Central memory CD8-positive, alpha-beta T cell (primary cell): ENCODE results near the gene IFNA4.
A peak's percentile ranks its signal among the peaks of the same experiment; 100 is the strongest.
"Not testable (repeated sequence)": the region's sequence is repeated elsewhere in the genome, so short reads cannot be mapped to it uniquely, and the experiment has no call there.

Experiments used
- ATAC-seq: fragments of 150-1000 bp; cut with Tn5 transposase; replicated peaks from 2 replicates; pipeline ENCODE4 v1.10.0; 2022; ENCODE audit warnings: mild to moderate bottlenecking, moderate FRiP score, moderate number of reproducible peaks; ENCODE audit not compliant: poor library complexity, severe bottlenecking; ENCODE audit errors: extremely low read depth
- DNase-seq, 2 donors: peaks; one replicate each; pipeline ENCODE4 v3.0.0; 2021; ENCODE audit warnings: low spot score in 2 of 2
- H3K27ac Mint-ChIP-seq: one replicate; pipeline ENCODE4 v1.8.0; 2022; ENCODE audit warnings: low read depth, mild to moderate bottlenecking, moderate library complexity, mixed read lengths
- H3K27me3 Mint-ChIP-seq: one replicate; pipeline ENCODE4 v1.8.0; 2022; ENCODE audit warnings: mixed read lengths
- H3K36me3 Mint-ChIP-seq: one replicate; pipeline ENCODE4 v1.8.0; 2022; ENCODE audit warnings: mild to moderate bottlenecking, moderate library complexity, mixed read lengths; ENCODE audit not compliant: insufficient read depth
- H3K4me1 Mint-ChIP-seq: one replicate; pipeline ENCODE4 v1.8.0; 2022; ENCODE audit warnings: mixed read lengths
- H3K4me3 Mint-ChIP-seq: one replicate; pipeline ENCODE4 v1.8.0; 2022; ENCODE audit warnings: mild to moderate bottlenecking, moderate library complexity, mixed read lengths
- H3K9me3 Mint-ChIP-seq: one replicate; pipeline ENCODE4 v1.8.0; 2022; ENCODE audit warnings: mixed read lengths

The IFNA4 gene

DNA sequence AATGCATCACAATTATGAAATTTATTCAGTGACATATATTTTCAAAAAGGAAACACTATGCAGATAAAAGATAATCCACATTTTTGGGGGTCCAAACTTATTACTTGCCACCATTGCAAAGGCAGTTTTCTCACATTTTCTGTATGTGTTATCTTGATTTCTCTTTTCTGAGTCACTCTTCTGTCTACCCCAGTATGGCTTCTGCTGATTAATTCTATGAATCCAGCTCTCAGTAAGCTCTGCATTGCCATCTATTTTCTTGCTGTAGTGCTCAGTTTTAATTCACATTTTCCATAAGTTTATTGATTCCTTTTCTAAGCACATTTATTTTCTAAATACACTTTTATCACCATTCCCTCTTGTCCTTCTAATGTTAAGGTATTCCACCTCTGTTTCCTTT, 17.8 kb upstream of the IFNA4 start:
- no peak overlapping the region for H3K27ac Mint-ChIP-seq
- ATAC-seq (no peak), DNase-seq (no peak)
- H3K4me1 Mint-ChIP-seq, result no peaks in the 10 kb centered on the region
- H3K27me3 Mint-ChIP-seq, result peaks cover 37% of the 10 kb centered on the region
- no peaks in the 10 kb centered on the region for H3K9me3 Mint-ChIP-seq
- no peaks in the 10 kb centered on the region for H3K36me3 Mint-ChIP-seq
- H3K4me3 Mint-ChIP-seq, result no peak overlapping the region

DNA sequence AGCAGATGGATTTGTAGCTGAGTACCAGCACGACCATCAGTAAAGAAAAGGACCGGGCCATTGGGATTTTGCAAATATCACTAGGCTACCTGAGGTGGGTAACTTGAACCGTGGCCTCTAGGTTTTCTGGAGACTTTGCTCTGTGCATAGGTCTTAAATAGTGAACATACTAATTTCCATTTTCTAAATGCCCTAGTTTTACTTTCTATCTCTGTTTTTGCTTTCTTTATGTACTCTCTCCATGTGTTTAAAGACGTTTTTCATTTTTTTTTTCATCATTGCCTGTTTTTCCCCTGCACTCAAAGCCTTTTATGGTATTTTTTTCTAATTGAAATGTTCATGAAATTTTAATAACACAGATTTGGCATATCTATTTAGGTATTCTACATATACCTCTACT, 14.7 kb upstream of the IFNA4 start, which contains the start of gene IFNA7:
TSS of gene IFNA7 (minus strand) at position 101 of the 400 bp plus-strand sequence. CDS start at position 61, 40 bp downstream.
- not testable (repeated sequence) for H3K4me1 Mint-ChIP-seq, H3K4me3 Mint-ChIP-seq, H3K9me3 Mint-ChIP-seq, H3K36me3 Mint-ChIP-seq, ATAC-seq, H3K27ac Mint-ChIP-seq, DNase-seq
- H3K27me3 Mint-ChIP-seq, result peaks cover 43% of the 10 kb centered on the region

DNA sequence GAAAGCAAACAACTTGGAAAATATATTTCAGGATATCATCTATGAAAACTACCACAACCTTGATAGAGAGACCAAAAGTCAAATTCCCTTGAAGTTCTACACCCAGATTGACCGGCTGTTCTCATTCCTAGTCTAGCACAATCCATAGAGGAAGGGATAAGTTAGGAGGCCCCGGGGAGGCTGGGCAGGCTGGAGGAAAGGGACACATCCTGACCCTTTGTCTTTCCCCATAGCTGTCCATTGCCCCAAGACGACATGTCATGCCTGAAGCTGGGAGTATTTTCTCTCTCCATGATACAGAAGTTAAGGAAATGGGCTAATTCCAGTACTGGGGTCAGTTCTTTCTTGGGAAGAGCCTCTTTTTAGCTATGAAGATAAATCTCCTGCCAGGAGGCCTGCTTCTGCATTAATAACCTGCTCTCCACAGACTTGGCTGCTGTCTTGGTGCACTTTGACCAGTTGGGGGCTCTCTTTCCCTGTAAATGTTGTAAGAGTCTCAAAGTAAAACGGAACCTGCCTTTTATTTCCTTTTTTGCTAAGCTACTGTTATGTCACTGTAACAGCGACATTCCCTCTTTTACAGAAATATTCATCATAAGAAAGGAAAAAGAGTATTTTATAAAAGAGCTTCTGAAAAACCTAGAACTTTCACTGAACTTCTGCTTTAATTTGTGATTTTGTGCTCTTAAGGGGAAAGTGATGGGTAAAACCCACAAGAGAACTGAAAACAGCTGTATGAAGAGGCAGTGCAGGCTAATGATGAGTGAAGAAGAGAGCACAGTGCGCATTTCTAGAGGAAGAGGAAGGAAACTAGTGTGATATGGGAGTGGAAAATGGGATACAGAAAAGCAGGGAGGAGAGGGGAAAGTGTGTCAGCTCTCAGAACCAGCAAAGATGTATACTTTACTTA, 7.7 kb upstream of the IFNA4 start:
- not testable (repeated sequence) for DNase-seq, H3K4me3 Mint-ChIP-seq, H3K36me3 Mint-ChIP-seq, H3K9me3 Mint-ChIP-seq, H3K27ac Mint-ChIP-seq, H3K4me1 Mint-ChIP-seq
- peaks cover 15% of the 10 kb centered on the region for H3K27me3 Mint-ChIP-seq
- peak; percentile 83 for ATAC-seq

DNA sequence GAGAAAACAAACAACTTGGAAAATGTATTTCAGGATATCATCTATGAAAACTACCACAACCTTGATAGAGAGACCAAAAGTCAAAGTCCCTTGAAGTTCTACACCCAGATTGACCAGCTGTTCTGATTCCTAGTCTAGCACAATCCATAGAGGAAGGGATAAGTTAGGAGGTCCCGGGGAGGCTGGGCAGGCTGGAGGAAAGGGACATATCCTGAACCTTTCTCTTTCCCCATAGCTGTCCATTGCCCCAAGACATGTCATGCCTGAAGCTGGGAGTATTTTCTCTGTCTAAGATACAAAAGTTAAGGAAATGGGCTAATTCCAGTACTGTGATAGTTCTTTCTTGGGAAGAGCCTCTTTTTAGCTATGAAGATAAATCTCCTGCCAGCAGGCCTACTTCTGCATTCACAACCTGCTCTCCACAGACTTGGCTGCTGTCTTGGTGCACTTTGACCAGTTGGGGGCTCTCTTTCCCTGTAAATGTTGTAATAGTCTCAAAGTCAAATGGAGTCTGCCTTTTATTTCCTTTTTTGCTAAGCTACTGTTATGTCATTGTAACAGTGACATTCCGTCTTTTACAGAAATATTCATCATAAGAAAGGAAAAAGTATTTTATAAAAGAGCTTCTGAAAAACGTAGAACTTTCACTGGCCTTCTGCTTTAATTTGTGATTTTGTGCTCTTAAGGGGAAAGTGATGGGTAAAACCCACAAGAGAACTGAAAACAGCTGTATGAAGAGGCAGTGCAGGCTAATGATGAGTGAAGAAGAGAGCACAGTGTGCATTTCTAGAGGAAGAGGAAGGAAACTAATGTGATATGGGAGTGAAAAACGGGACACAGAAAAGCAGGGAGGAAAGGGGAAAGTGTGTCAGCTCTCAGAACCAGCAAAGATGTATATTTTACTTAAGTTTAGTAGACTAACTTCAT, 4.3 kb downstream of the IFNA4 start:
- ATAC-seq, result peak; percentile 78
- DNase-seq, H3K36me3 Mint-ChIP-seq, H3K4me3 Mint-ChIP-seq, H3K27me3 Mint-ChIP-seq, H3K9me3 Mint-ChIP-seq: not testable (repeated sequence)
- Mint-ChIP-seq H3K4me1 (peaks cover 13% of the 10 kb centered on the region), H3K27ac (peak overlapping the region; percentile 61)

DNA sequence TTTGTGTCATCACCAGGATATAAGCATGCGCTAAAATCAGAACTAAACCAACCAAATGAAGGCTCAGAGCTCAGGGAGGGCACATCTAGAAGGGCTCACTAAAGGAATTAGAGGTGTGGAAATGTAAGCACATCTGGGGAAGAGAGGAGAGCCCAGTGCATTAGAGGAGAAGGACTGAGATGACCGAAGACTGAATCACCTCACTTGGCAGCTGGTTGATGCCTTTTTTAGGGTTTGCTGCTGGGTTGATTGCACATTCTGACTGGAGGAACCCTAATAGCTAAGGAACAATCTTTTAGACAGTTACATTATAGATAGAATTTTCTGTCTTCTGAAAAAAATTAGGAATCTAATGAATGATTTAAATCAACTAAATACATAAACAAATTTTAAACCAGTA, 12.7 kb downstream of the IFNA4 start:
- H3K27ac Mint-ChIP-seq, result no peak overlapping the region
- DNase-seq, result no peak
- H3K36me3 Mint-ChIP-seq, result no peaks in the 10 kb centered on the region
- no peaks in the 10 kb centered on the region for H3K9me3 Mint-ChIP-seq
- H3K27me3 Mint-ChIP-seq, result peaks cover 8% of the 10 kb centered on the region
- no peak for ATAC-seq
- H3K4me1 Mint-ChIP-seq, result no peaks in the 10 kb centered on the region
- no peak overlapping the region for H3K4me3 Mint-ChIP-seq

DNA sequence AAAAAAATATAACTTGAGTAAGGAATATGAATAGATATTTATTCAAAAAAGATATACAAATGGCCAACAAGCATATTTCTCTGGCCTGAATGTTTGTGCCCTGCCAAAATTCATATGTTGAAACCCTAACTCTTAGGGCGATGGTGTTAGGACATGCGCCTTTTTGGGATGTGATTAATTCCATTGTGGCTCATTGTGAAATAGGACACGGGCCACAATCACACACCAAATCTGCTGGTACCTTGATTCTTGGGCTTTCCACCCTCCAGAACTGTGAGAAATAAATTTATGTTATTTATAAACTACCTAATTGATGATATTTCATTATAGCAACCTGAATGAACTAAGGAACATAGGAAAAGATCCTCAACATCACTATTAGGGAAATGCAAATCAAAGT, 15.2 kb downstream of the IFNA4 start:
- H3K36me3 Mint-ChIP-seq, result no peaks in the 10 kb centered on the region

DNA sequence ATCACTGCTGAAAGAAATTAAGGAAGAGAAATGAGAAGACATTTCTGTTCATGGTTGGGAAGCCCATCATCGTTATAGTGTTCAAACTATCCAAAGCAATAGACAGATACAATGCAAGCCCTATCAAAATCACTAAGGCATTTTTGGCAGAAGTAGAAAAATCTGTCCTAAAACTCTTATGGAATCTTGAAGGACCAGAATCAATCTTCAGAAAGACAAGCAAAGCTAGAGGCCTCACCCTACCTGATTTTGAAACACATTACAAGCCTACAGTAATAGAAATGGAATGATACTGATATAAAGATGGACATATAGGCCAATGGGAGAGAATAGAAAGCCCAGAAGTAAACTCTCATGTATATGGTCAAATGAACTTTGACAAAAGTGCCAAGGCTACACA, 16.0 kb downstream of the IFNA4 start:
- ATAC-seq, result no peak
- Mint-ChIP-seq H3K27me3 (peaks cover 9% of the 10 kb centered on the region), H3K9me3 (no peaks in the 10 kb centered on the region), H3K4me1 (no peaks in the 10 kb centered on the region), H3K27ac (no peak overlapping the region), H3K4me3 (no peak overlapping the region), H3K36me3 (no peaks in the 10 kb centered on the region)
- DNase-seq, result no peak

More for the DNA sequence above, 15.2 kb downstream of the IFNA4 start:
- H3K9me3 Mint-ChIP-seq, result no peaks in the 10 kb centered on the region
- H3K4me1 Mint-ChIP-seq, result no peaks in the 10 kb centered on the region
- H3K27me3 Mint-ChIP-seq, result peaks cover 10% of the 10 kb centered on the region
- no peak overlapping the region for H3K27ac Mint-ChIP-seq
- ATAC-seq, result no peak
- no peak for DNase-seq
- H3K4me3 Mint-ChIP-seq, result no peak overlapping the region

DNA sequence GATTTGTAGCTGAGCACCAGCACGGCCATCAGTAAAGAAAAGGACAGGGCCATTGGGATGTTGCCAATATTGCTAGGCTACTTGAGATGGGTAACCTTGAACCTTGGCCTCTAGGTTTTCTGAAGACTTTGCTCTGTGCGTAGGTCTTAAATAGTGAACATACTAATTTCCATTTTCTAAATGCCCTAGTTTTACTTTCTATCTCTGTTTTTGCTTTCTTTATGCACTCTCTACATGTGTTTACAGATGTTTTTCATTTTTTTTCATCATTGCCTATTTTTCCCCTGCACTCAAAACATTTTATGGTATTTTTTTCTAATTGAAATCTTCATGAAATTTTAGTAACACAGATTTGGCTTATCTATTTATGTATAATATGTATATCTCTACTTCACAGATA, 20.8 kb downstream of the IFNA4 start, which contains the start of gene IFNA21:
TSS of gene IFNA21 (minus strand) at position 101 of the 400 bp plus-strand sequence. CDS start at position 53, 48 bp downstream.
- not testable (repeated sequence) for H3K9me3 Mint-ChIP-seq, DNase-seq, H3K27me3 Mint-ChIP-seq, ATAC-seq, H3K27ac Mint-ChIP-seq, H3K4me3 Mint-ChIP-seq, H3K36me3 Mint-ChIP-seq
- peaks cover 22% of the 10 kb centered on the region for H3K4me1 Mint-ChIP-seq

DNA sequence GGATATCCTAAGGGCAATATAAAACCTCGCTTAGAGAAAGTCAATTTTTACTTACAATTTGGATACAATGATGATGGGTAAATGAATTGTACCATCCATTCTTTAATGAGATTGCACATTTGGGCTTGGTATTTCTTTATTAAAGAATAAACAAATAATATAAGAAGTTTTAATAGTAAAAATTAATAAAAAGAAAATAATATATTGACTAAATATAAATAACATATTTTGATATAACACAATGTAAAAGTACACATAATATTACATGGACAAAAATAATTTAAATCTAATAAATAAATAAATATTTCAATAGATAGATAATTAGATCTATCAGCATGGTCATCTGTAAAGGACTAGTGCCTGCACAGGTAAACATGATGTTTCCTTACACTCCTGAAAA, 21.9 kb downstream of the IFNA4 start:
- Mint-ChIP-seq H3K27me3 (peaks cover 9% of the 10 kb centered on the region), H3K4me3 (no peak overlapping the region), H3K27ac (no peak overlapping the region), H3K4me1 (peaks cover 32% of the 10 kb centered on the region), H3K36me3 (no peaks in the 10 kb centered on the region), H3K9me3 (no peaks in the 10 kb centered on the region)
- DNase-seq (no peak), ATAC-seq (no peak)

DNA sequence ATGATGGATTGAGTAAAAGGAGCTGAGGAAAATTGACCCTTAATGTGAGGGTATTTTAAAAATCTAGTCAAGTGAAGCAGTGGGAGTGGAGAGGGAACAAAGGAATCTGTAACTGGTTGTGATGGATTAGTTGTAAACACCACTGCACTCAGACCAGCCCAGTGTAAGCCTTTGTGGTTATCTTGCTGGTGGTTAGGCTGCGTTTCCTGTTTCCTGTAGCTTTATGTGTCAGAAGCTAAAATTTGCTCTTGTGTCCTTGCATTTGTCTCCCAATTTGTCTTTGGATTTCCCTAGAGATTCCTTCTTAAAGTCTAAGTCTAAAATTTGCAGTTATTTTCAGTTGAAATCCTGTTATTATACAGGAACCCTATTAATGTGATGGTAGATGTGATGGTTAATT, 27.2 kb downstream of the IFNA4 start:
- DNase-seq (no peak), ATAC-seq (peak; percentile 89)
- Mint-ChIP-seq H3K36me3 (no peaks in the 10 kb centered on the region), H3K27me3 (no peaks in the 10 kb centered on the region), H3K4me3 (peak overlapping the region; percentile 55), H3K9me3 (peaks cover 5% of the 10 kb centered on the region), H3K27ac (peak overlapping the region; percentile 26), H3K4me1 (peaks cover 46% of the 10 kb centered on the region)

DNA sequence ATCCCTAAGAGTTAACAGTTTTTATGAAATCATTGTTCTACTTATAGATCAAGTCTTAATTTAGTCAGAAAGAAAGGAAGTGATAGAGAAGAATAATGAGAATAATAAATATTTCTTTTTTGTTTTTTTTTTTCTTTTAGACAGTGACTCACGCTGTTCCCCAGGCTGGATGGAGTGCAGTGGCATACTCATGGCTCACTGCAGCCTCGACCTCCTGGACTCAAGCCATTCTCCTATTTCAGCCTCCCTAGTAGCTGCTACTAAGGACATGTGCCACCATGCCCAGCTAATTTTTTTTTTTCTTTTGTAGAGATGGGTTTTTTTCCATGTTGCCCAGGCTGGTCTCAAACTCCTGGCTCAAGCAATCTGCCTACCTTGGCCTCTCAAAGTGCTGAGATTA, 31.9 kb downstream of the IFNA4 start:
- peaks cover 5% of the 10 kb centered on the region for H3K9me3 Mint-ChIP-seq
- ATAC-seq (no peak), DNase-seq (no peak)
- no peaks in the 10 kb centered on the region for H3K36me3 Mint-ChIP-seq
- no peak overlapping the region for H3K4me3 Mint-ChIP-seq
- H3K27ac Mint-ChIP-seq, result no peak overlapping the region
- peaks cover 20% of the 10 kb centered on the region for H3K4me1 Mint-ChIP-seq
- no peaks in the 10 kb centered on the region for H3K27me3 Mint-ChIP-seq

DNA sequence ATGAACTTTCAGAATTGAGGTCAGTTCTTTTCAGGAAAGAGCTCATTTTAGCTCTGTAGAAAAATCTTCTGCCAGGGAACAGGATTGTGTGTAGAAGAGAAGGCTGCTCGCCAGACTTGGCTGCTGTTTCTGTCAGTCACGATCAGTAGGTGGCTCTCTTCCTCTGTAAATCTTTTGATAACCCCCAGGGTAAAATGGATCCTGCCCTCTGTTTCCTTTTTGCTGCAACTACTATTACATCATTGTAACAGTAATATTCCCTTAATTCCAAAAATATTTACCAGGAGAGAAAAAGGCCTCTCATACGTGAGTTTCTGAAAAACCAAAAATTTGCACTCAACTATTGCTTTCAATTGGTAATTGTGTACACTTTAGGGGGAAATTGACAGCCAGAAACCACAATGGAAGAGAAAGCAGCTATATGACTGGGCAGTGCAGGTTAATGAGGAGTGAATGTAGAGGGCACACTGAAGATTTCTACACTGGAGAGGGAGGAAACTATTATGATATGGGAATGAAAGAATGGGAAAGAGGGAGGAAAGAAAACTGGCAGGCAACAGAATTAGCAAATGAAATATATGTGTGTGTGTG, 33.3 kb downstream of the IFNA4 start:
- Mint-ChIP-seq H3K4me3 (no peak overlapping the region), H3K4me1 (peaks cover 11% of the 10 kb centered on the region), H3K9me3 (peaks cover 5% of the 10 kb centered on the region), H3K36me3 (no peaks in the 10 kb centered on the region), H3K27ac (no peak overlapping the region), H3K27me3 (peaks cover 8% of the 10 kb centered on the region)
- DNase-seq (no peak), ATAC-seq (no peak)
